GM20000 (cell line): ENCODE measurements around the gene CDC42EP3.

Source experiments
- DNase-seq: peaks from one replicate; pipeline ENCODE4 v3.0.0; 2012; ENCODE audit warnings: low spot score
- CTCF ChIP-seq: IDR thresholded peaks from 2 replicates; pipeline ENCODE4 v1.5.1; 2012; ENCODE audit warnings: mild to moderate bottlenecking, control low read depth; ENCODE audit errors: extremely low read depth, missing control alignments

The CDC42EP3 gene

DNA sequence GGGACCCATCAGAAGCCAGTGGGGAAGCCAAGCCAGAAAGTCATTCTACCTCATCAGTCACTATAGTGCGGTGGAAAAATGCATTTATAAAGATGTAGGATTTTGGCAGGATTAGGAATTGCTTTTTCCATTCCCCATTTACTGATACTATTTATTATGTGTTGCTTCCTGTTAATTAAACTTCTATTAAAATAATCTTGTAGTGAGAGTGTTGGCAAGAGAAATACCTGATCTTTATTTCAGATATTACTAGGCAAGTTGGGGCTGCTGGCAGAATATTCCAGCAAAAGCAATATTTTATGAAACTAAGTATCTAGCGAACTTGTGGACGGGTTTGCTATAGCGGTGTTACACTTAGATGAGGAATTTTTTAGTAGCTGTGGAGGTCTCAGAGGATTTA, 23.9 kb upstream of the CDC42EP3 start:
- TF ChIP-seq CTCF: no peak
- no peak for DNase-seq

- no peak for TF ChIP-seq CTCF
- DNase-seq: no peak
These were observed 21.3 kb upstream of the CDC42EP3 start for GRCh38 chr2:37692711-37693110.

GRCh38 chr2:37689751-37690150, 18.3 kb upstream of the CDC42EP3 start:
- DNase-seq: no peak
- TF ChIP-seq CTCF: no peak

GRCh38 chr2:37688771-37689468, 17.5 kb upstream of the CDC42EP3 start:
- DNase-seq: no peak
- no peak for TF ChIP-seq CTCF

DNA sequence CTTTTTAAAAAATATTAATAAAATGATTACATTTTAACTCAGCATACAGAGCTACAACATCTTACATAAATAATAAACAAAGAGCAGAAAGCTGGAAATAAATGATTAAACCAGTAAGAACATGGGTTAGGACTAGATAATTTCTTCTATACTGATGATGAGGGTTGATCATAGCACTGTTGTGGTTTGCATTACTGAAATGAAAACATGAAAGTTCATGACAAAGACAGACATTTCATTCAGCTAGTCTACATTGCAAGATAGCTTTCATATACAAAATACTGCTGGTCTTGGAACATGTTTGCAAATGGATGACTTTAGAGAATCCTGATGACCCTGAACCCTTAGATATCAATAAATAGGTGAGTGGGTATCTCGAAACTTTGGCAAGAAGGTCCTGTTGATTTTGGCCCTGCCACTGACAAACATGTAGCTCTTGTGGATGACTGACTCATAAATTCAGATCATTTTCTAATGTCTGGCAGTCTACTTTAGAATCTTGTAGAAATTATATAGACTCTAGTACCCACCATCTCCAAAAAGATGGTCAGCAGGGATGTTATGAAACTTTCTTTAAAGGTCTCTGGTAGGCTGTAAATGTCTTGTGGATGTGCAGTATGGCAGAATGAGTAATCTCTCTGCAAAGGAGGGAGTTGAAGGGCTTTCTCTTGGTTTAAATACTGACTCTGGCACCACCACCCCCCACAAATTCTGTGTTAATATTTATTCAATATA, 15.5 kb upstream of the CDC42EP3 start:
- no peak for DNase-seq

GRCh38 chr2:37684809-37685208, 13.4 kb upstream of the CDC42EP3 start:
- no peak for TF ChIP-seq CTCF
- no peak for DNase-seq

More for the DNA sequence above, 15.5 kb upstream of the CDC42EP3 start:
- TF ChIP-seq CTCF: no peak
